ENCODE data around the gene FAM3B. TPM values are rescaled to one million over a fixed set of nuclear protein-coding genes. Genes with fewer than 3 reads are reported as not detected.
A peak's percentile ranks its signal among the peaks of the same experiment; 100 is the strongest.

The FAM3B gene
- total RNA-seq, 4 donors from 2014 or later = not detected

- intact Hi-C loops (cut with DNase I; ENCODE audit: low total_unique reads) = loop anchor here (5.0 kb wide), 1 partner anchor 64 kb away; the partner anchor contains the start of gene MX1
- H3K27ac ChIP-seq = peak overlapping the region in 1 of 4 donors; percentile 75
These were observed 47.0 kb downstream of the FAM3B start for GRCh38 chr21:41363370-41364270.

GRCh38 chr21:41364308-41364707, 47.7 kb downstream of the FAM3B start:
- Histone ChIP-seq H3K27me3 (peaks cover 0 to 3% (median 0%) of the 10 kb centered on the region in 3 donors), H3K9me3 (no peaks in the 10 kb centered on the region), H3K27ac (no peak overlapping the region), H3K36me3 (no peaks in the 10 kb centered on the region), H3K4me1 (peaks cover 0 to 6% of the 10 kb centered on the region in 2 donors), H3K4me3 (no peak overlapping the region)
- TF ChIP-seq POLR2A (IDR thresholded peaks at IDR 0.05) (no peak), CTCF (IDR thresholded peaks at IDR 0.05 in 4 of 5, conservative IDR thresholded peaks at IDR 0.05 in 1 of 5) (no peak)
- ATAC-seq = no peak
- in situ Hi-C loops (cut with MboI; ENCODE audit: low sequenced_read_pairs in 4 of 4) = no loop called here
- intact Hi-C loops (cut with DNase I; ENCODE audit: low total_unique reads) = loop anchor here (5.0 kb wide), 1 partner anchor 63 kb away; the partner anchor contains the start of gene MX1
- DNase-seq = no peak

More at GRCh38 chr21:41363370-41364270, 47.0 kb downstream of the FAM3B start:
- H3K4me3 ChIP-seq = no peak overlapping the region
- no peaks in the 10 kb centered on the region for H3K36me3 ChIP-seq
- DNase-seq (no peak), ATAC-seq (no peak)
- H3K9me3 ChIP-seq = no peaks in the 10 kb centered on the region
- peaks cover 0 to under 1% of the 10 kb centered on the region in 2 donors for H3K4me1 ChIP-seq
- peaks cover 0 to 3% (median 0%) of the 10 kb centered on the region in 3 donors for H3K27me3 ChIP-seq
- TF ChIP-seq CTCF (IDR thresholded peaks at IDR 0.05 in 4 of 5, conservative IDR thresholded peaks at IDR 0.05 in 1 of 5) (no peak), POLR2A (IDR thresholded peaks at IDR 0.05) (no peak)
- in situ Hi-C loops (cut with MboI; ENCODE audit: low sequenced_read_pairs in 4 of 4) = no loop called here

- ATAC-seq = no peak
- TF ChIP-seq POLR2A (IDR thresholded peaks at IDR 0.05) = no peak
- no peak for TF ChIP-seq CTCF (IDR thresholded peaks at IDR 0.05 in 4 of 5, conservative IDR thresholded peaks at IDR 0.05 in 1 of 5)
- in situ Hi-C loops (cut with MboI; ENCODE audit: low sequenced_read_pairs in 4 of 4) (no loop called here), intact Hi-C loops (cut with DNase I; ENCODE audit: low total_unique reads) (no loop called here)
- Histone ChIP-seq H3K4me1 (peaks cover 0 to 6% of the 10 kb centered on the region in 2 donors), H3K36me3 (no peaks in the 10 kb centered on the region), H3K27me3 (peaks cover 0 to 3% (median 0%) of the 10 kb centered on the region in 3 donors), H3K9me3 (no peaks in the 10 kb centered on the region), H3K27ac (no peak overlapping the region), H3K4me3 (no peak overlapping the region)
- DNase-seq = no peak
These were observed 48.9 kb downstream of the FAM3B start for GRCh38 chr21:41365377-41366107.

- ATAC-seq = no peak
These were observed 50.0 kb downstream of the FAM3B start for GRCh38 chr21:41366522-41367151.

More at GRCh38 chr21:41366522-41367151, 50.0 kb downstream of the FAM3B start:
- Histone ChIP-seq H3K27ac (no peak overlapping the region), H3K4me3 (no peak overlapping the region), H3K36me3 (no peaks in the 10 kb centered on the region), H3K4me1 (peaks cover 0 to 6% of the 10 kb centered on the region in 2 donors), H3K9me3 (no peaks in the 10 kb centered on the region), H3K27me3 (peaks cover 0 to 3% (median 0%) of the 10 kb centered on the region in 3 donors)
- in situ Hi-C loops (cut with MboI; ENCODE audit: low sequenced_read_pairs in 4 of 4) (no loop called here), intact Hi-C loops (cut with DNase I; ENCODE audit: low total_unique reads) (no loop called here)
- no peak for DNase-seq
- no peak for TF ChIP-seq CTCF (IDR thresholded peaks at IDR 0.05 in 4 of 5, conservative IDR thresholded peaks at IDR 0.05 in 1 of 5)
- TF ChIP-seq POLR2A (IDR thresholded peaks at IDR 0.05) = no peak

Measured in gastrocnemius medialis (tissue), 4 donors.